GM12875 (cell line): ENCODE results near the gene NSUN2.
"Not testable (repeated sequence)": the region's sequence is repeated elsewhere in the genome, so short reads cannot be mapped to it uniquely, and the experiment has no call there.

Source experiments
- H3K4me3 ChIP-seq: one replicate; pipeline ENCODE4 v1.5.1; 2011; ENCODE audit warnings: low read depth, low read length, control low read depth
- CTCF ChIP-seq: IDR thresholded peaks from 2 replicates; pipeline ENCODE4 v1.5.1; 2011; ENCODE audit warnings: low read depth, mild to moderate bottlenecking, control low read depth, inconsistent platforms, low read length, moderate library complexity, borderline replicate concordance; ENCODE audit not compliant: insufficient read depth

Gene NSUN2

GRCh38 chr5:6572086-6572824 lies 60.6 kb downstream of the NSUN2 start:
- TF ChIP-seq CTCF = no peak
- no peak overlapping the region for H3K4me3 ChIP-seq

GRCh38 chr5:6571607-6572006 lies 61.2 kb downstream of the NSUN2 start:
- H3K4me3 ChIP-seq = not testable (repeated sequence)

- TF ChIP-seq CTCF = no peak
- H3K4me3 ChIP-seq = no peak overlapping the region
Measured at GRCh38 chr5:6570530-6570929, 62.3 kb downstream of the NSUN2 start.

- TF ChIP-seq CTCF = no peak
- H3K4me3 ChIP-seq = no peak overlapping the region
Measured at GRCh38 chr5:6568889-6569288, 64.0 kb downstream of the NSUN2 start.

GRCh38 chr5:6568383-6568782 lies 64.5 kb downstream of the NSUN2 start:
- H3K4me3 ChIP-seq = no peak overlapping the region
- no peak for TF ChIP-seq CTCF

- no peak for TF ChIP-seq CTCF
- no peak overlapping the region for H3K4me3 ChIP-seq
Measured at GRCh38 chr5:6567835-6568234, 65.0 kb downstream of the NSUN2 start.

GRCh38 chr5:6567068-6567467 lies 65.8 kb downstream of the NSUN2 start:
- H3K4me3 ChIP-seq = no peak overlapping the region
- TF ChIP-seq CTCF = no peak
